Measurements from ENCODE around the gene CRB3.

- no peak for TF ChIP-seq CTCF (IDR thresholded peaks at IDR 0.05)
- TF ChIP-seq POLR2A (IDR thresholded peaks at IDR 0.05), result no peak
Measured at GRCh38 chr19:6431891-6432290, 32.2 kb upstream of the CRB3 start.

Data from testis (tissue), 2 donors.